ENCODE results near the gene TCERG1L.
"Not testable (repeated sequence)": the region's sequence is repeated elsewhere in the genome, so short reads cannot be mapped to it uniquely, and the experiment has no call there.

The TCERG1L gene

DNA sequence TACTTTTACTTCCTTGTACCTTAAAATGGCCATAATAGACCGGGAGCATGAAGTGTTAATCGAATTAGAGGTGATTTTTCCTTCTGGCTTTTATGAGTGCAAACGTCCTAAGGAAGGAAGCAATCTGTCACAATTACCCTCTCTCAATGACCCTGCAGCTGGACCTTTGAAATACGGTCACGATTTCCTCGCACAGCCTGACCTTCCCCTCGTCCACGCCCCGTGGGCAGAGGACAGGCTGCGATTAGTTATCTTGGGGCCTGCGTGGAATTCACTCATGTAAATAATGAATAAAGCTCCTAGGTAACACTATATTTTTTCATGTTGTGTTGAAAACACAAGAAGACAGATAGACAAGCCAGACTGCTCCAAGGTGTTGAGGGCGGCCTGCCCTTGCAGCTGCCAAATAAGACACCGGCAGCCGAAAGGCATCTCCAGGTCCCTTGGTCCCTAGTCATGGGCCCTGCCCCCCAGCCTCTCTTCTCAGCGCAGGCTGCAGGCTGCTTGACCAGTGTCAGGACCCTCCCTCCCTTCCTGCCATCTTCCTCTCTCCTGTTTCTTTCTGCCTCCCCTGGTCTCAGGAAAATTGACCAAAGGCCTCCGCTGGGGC lies 199.9 kb downstream of the TCERG1L start:
- intact Hi-C loops (cut with DNase I) = no loop called here
- no peak for DNase-seq

DNA sequence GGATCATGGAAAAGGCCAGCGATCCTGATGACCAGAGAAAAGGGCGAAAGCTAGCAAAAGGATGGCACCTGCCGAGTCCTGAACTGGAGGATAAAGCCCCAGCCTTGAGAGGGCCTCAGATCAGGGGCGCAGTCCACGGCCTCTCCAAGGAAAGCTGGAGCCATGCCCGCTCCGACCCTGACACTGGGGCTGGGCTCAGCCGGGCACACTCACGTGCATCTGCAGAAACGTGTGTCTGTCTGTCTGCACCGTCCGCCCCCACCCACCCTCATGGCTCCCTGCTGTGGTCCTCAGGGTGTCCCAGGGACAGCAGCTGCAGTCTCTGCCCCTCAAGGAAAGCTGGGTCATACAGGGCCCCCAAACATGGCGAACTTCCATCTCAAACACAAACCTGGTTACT lies 200.5 kb downstream of the TCERG1L start:
- no peak for DNase-seq
- intact Hi-C loops (cut with DNase I) = no loop called here

DNA sequence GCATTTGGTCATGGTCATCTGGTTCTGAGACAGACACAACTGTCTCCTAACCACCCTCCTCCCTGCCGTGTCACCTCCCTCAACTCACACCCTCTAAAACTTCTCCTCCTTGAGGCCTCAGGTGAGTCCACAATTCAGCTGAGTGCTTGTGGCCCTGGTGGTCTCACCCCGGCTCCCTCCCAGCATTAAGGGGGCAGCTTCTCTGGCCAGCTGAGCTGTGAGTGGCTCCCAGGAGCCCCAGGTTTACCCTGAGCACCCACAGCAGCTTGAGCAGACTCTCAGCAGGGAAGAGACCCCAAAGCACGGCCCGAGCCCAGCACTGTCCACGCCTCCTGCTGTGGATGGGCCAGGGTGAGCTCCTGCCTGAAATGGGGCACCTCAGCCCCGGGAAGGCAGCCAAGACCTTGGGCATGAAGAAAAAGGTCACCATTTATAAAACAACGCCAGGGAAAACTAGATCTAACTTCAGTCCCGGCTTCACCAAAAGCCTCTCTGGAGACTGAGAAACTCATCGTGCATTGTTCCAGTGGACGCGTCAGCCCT lies 201.2 kb downstream of the TCERG1L start:
- no peak for DNase-seq
- intact Hi-C loops (cut with DNase I) = no loop called here

DNA sequence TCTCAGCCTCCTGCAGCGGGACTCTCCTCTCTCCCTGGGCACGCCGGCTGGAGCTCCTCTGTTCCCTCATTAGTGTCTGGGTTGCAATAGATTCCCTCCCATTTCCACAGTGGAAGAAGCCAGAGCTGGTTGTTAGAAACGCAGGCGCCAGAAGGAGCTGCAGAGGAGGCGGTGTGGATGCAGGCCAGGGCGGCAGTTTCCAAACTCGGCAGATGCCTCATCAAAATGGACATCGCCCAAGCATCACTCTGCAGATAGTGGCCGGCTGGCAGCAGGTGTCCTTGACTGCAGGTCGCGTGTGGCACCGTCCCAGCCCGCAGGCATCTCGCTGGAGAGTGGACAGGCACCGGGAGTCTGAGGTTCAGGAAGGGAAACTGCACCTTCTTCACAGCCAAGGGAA lies 201.8 kb downstream of the TCERG1L start:
- intact Hi-C loops (cut with DNase I) = no loop called here
- peak in 1 of 42 donors; percentile 11 for DNase-seq

DNA sequence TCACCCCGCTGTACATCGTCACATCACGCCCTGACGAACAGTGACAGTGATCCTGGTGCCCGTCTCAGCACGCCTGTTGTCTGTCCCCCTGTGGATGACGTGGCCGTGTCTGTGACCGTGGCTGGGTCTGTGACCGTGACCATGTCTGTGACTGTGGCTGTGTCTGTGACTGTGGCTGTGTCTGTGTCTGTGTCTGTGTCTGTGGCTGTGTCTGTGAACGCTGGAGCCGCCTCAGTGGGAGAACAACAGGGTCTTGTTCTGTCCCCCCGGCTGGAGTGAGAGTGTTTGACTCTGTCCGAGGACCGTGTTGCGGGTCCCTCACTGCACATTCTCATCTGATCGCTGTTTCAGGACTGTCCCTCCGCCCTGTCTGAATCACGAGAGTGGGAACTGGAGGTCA lies 202.2 kb downstream of the TCERG1L start:
- intact Hi-C loops (cut with DNase I) = no loop called here
- DNase-seq = no peak

DNA sequence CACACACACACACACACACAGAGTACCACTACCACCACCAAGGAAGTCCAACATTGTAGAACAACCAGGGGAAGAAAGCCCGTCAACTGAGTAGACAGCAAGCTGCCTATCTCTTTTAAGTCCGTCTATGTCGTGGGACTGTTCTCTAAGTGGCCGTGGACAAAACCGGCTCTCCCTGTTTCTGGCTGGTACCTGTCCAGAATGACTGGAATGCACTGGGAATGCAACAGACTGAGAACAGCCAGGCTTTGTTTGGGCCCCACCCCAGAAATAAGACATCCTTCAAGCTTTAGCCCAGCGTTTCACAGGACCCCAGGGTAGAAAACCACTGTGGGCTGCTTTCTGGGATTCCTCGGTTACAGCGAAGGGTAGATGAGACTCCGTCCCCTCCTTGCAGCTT lies 203.6 kb downstream of the TCERG1L start:
- no peak for DNase-seq
- intact Hi-C loops (cut with DNase I) = no loop called here

DNA sequence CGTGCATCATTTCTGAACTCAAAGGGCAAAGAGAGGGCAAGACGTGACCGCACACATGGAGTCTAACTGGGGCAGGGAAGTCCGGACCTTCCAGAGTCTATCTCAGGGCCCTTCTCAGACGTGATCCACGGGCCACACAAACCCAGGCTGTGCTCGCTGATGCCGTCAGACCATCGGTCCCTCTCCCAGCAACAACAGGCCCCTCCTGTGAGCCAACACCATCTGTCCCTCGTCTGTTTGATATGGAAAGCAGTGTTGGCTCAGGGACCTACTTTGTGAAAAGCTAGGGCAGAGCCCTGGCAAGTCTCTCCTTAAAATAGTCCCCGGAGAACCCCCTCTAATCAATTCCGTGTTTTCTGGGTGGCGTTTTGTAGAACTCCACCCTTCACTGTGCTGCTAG lies 208.8 kb downstream of the TCERG1L start:
- DNase-seq = no peak
- intact Hi-C loops (cut with DNase I) = no loop called here

DNA sequence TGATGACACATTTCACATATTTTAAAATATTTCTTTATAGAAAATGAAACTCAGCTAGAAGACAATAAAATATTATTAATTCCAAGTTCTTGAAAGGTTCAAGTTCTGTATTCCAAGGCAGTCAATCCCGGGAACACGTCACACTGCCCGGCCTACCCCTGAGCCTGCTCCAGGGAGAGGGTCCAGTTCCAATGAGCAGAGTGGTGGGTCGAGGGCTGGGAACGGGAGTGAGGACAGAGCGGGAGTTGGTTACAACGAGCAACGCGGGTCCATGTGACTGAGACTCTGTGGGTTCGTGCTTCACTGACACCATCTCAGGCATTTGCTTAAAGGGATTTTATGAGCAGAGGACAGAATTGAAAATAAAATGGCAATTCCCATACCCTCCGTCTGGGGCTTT lies 209.4 kb downstream of the TCERG1L start:
- no peak for DNase-seq
- intact Hi-C loops (cut with DNase I) = no loop called here

DNA sequence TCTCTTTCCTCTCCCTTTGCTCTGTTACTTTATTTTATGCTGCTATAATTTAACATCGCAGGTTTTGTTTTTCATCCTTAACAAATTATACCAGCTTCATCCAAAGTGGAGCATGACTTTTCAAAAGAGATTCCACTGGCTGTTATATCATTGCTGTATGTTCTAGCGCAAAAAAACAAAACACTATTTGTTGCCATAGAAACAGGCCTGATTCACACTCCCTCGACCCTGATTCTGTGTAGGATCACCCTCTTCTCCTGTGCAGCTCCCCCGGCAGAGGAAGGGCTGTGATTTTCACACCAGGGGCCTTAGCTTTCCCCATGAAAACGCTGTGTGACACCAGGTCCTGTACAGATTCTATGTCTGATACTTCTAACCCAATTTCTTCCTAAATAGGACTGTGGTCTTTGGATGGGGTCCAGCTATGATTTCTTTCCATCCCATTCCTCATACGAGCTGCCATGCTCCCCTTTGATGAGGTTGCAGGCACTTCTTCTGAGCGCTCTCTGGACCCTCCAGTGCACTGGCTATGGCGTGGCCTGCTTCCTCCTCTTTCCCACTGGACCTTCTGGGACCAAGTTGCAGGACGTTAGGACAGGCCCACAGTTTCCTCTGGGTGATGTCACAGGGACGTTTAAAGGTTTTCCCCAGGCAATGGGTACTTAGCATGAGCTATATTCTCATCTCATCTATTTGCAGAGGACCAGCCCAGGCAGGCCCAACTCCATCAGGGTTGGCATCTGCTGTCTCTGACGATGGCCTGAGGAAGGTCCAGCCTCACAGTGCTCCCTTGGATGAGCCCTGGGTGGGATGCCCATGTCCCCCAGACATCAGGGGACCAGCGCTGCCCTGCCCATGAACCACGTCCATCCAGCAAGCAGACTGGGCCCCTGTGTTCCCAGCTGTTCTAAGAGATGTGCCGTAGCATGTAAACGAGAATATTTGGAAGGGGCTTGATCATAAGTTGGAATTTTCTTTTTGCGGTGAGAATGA lies 210.8 kb downstream of the TCERG1L start:
- DNase-seq; intact Hi-C loops (cut with DNase I): not testable (repeated sequence)

DNA sequence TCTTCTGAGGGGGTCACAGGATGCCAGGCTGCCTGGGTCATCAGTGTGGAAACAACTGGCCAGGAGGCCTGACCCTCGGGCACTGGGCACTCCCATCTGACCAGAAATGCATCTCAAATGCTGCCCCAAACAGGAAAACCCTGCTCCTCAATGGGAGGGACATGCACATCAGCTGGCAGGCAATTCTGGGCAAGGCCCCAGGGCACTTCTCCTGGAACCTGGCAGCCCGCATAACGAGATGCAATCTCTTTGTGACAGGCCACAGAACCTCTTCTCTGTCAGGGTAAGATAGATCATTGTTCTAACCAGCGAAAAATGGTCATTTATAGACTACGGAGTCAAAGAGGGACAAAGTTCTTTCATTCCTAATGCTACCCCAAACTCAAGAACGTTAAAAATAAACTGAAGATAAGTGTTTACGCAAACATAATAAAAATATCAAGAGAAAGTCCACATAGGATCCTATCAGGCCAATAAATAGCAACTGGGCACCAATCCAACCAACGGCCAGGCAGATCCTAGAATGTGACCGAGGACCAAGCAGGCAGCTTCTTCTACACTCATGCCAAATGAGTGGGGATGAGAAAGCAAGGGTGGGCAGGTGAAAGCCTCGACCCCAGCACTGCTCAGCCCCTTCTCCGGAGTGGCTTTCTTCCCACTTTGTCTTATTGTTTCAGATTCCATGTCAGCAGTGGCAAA lies 212.3 kb downstream of the TCERG1L start:
- DNase-seq = no peak
- intact Hi-C loops (cut with DNase I) = no loop called here

DNA sequence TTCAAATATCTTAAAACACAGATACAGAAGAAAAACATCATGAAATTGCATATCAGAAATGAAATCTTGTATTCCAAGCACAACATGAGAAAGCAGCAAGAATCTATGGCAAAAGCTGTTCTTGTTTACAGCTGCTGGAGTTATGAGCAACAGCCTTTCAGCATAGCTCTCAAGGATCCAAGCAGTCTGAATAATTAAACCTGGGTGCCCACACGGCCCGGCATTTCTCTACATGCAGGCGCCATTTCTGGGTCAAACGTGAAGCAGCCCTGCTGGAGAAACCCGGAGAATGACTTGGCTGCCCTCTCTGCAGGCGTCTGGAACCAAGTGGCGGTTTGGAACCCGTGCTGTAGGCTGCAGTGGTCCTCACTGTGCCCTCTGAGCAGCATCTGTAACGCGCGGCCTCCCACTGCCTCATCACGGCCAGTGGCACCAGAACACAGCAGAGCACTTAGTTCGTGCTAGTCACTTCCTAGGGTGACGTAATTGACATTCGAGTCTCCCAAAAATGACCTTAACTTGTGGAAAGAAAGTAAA lies 213.0 kb downstream of the TCERG1L start:
- DNase-seq = no peak

DNA sequence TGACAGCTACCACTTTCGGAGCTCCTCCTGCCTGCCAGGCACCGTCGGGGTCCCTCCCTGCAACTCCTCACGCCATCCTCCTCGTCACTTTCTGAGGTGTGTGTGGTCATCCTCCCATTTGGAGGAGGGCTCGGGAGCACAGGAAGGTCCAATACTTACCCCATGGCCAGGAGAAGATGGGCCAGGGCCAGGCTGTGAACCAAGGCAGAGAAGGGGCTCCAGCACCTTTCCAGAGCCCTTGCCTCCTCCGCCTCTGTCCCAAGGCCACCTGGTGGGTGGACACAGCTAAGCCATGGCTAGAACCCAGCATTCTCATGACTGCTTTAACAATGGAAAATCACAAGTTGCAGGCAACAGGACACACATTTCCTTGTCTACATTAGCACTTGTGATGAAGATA lies 215.5 kb downstream of the TCERG1L start:
- intact Hi-C loops (cut with DNase I) = no loop called here
- DNase-seq = no peak

More for the DNA sequence above, 213.0 kb downstream of the TCERG1L start:
- intact Hi-C loops (cut with DNase I) = no loop called here

DNA sequence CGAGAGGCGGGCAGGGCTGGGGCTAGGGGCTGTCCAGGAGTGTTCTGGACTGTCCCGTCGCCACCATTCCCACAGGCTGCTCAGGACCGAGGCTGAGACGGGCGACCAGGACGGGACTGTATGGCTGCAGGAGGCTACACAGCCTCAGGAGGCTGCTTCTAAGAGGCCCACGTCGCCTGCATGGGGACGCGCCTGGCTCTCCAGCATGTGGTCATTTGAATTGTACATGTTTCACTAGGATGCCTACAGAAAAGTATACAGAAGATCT lies 216.3 kb downstream of the TCERG1L start:
- intact Hi-C loops (cut with DNase I) = no loop called here
- no peak for DNase-seq

DNA sequence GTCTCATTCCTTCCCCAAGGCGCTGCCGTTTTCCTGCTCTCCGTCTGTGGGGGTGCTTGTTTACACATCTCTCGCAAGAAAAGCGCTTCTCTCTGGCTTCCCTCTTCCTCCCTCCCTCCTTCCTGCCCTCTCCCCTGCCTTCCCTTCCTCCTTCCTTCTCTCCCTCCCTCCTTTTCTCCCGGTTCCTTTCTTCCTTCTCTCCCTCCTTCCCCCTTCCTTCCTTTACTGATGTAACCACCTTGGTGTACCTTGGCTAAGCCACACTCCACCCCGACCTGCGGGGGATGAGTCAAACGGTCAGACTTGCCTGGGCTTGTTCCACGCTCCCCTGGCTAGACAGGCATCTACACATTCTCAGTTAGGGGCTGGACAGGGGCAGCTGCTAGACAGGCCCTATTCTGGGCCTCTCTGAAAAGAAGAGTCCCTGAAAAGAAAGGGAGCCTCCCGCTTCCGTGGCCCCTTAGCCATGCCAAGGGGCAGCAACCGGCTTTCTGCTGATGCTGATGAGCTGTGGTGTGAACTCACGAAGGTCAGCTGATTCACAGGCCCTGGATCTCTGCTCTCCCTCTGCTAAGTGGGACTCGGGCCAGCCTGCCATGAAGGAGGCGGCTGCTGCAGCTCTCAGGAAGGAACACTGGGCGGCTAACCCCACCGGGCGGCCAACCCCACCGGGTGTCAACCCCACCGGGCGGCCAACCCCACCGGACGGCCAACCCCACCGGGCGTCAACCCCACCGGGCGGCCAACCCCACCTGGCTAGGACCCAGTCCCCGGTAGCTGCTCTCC lies 216.8 kb downstream of the TCERG1L start:
- intact Hi-C loops (cut with DNase I) = no loop called here
- DNase-seq = peak in 1 of 42 donors; percentile 16

DNA sequence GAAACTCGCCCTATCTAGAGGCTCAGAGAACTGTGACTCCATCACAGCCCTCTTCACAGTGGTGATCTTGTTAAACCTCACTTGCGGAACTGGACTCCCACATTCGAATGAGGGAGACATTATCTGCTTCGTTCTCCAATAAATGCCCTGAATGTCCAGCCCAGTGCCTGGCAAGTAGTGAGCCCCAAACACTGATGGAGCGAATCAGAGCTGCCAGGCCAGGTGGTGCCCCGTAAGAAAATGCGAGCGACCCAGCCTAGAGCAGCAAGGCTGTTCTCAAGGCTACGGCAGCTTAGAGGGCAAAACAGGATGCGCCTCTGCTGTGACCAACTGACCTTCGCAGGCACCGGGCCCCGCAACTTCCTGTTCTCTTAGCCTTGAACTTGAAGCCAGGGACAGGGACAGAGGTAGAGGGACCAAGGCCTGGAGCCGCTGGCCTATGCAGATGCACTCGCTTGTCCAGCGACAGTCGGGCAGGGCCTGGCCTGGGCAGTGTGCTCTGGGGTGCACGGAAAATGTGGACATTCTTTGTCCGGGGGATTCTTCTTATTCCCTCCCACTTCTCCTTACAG lies 217.6 kb downstream of the TCERG1L start:
- no peak for DNase-seq
- intact Hi-C loops (cut with DNase I) = no loop called here

DNA sequence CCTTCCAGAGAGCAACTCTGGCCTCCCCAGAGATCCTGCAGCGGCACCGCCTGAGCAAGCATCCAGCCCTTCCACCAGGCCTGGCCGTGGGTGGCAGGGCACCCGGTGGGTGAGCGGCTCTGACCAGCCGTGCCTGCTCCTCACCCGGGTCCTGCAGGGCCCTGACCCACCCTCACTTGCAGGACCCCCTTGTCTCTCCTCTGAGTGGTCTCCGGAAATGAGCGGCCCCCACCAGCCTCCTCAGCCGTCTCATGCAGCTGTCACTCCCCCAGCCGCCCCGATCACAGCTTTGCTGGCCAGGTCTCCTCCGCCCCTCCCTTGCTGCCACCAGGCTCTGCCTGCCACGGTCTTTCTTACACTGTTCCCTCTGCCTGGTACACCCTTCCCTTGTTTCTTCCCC lies 218.2 kb downstream of the TCERG1L start:
- intact Hi-C loops (cut with DNase I) = no loop called here
- DNase-seq = no peak

DNA sequence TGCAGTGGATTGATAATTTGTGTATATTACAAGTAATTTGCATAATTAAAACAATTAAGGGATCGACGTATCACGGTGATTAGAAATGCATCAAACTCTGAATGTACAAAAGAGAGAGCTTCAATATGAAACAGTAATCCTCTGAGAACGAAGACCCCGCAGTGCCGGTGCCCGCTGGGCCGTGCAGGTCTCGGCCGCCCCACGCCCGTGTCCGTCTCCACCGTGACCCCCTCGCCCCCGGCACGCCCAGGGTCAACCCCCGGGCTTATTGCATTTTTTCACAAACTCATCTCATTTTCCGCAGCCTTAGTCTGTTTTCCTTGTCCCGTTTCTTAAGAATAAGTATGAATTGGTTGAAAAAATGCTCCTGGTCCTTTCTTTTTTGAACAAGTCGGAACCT lies 218.6 kb downstream of the TCERG1L start:
- no peak for DNase-seq
- intact Hi-C loops (cut with DNase I) = no loop called here

DNA sequence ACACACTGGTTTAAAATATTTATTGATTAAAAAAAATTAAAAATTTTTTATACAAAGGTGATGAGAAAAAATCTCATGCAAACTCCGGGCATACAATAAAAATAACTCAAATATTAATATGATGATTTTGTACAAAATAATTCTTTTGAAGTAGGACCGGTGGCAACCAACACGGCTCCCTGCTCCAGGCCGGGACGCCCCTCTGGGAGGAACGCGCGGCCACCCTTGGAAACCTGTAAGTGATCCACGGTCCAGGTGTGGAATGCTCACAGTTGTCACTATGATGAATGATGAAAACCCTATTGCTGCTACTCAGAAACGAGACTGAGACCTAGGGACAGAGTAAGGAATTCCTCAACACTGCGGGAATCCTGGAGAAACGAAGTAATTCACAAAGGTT lies 219.1 kb downstream of the TCERG1L start:
- DNase-seq = no peak
- intact Hi-C loops (cut with DNase I) = no loop called here

DNA sequence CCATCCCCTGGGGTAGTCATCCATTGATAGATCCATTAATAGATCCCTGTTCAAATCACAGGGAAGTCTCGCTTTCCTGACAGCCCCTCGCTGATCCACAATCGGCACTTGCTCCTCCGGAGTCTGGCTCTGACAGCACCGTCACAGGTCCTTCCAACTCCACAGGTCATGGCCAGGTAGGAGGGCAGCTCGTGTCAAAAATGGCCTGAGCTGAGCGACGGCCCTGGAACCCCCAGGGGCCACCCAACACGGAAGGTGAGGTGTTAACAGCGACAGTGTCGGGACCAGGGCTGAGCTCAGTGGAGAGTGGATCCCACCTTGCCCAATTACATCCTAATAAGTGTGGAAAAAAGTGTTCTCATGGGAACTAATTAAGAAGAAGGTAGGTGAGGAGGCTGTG lies 219.8 kb downstream of the TCERG1L start:
- no peak for DNase-seq
- intact Hi-C loops (cut with DNase I) = no loop called here
